Neutrophil (primary cell): ENCODE measurements around the gene MYH16.

Experiments
- H3K27ac ChIP-seq: fragments of 200-600 bp; sonication (generic); 2 replicates; pipeline ENCODE4 v1.5.1; 2016; ENCODE audit warnings: mild to moderate bottlenecking, moderate library complexity
- H3K27me3 ChIP-seq: fragments of 200-600 bp; sonication (generic); 2 replicates; pipeline ENCODE4 v1.6.0; 2016; ENCODE audit warnings: mild to moderate bottlenecking
- H3K36me3 ChIP-seq: fragments of 200-600 bp; sonication (generic); 2 replicates; pipeline ENCODE4 v1.5.1; 2017
- H3K4me1 ChIP-seq, 2 experiments: fragments of 200-600 bp in 1 of 2; sonication (generic) in 1 of 2; 1 replicate in 1 of 2; 2 replicates in 1 of 2; pipeline versions ENCODE4 v1.5.1 to v1.6.1; 2013 to 2016; ENCODE audit warnings: low read depth in 1 of 2, low read length in 1 of 2, mild to moderate bottlenecking in 1 of 2, moderate library complexity in 1 of 2; ENCODE audit not compliant: control insufficient read depth in 1 of 2, insufficient read depth in 1 of 2
- H3K4me3 ChIP-seq, 2 experiments: fragments of 200-600 bp in 1 of 2; sonication (generic) in 1 of 2; 1 replicate in 1 of 2; 2 replicates in 1 of 2; pipeline ENCODE4 v1.5.1; 2013 to 2016; ENCODE audit warnings: low read depth in 1 of 2, low read length in 1 of 2, mild to moderate bottlenecking in 1 of 2, moderate library complexity in 1 of 2
- H3K9me3 ChIP-seq: fragments of 200-600 bp; sonication (generic); 2 replicates; pipeline ENCODE4 v1.5.1; 2016
- TF ChIP-seq, protein P1 (sequence below): fragments of 200-600 bp; sonication (generic); IDR thresholded peaks from 2 replicates; pipeline ENCODE4 v1.5.1; 2016; ENCODE audit warnings: antibody characterized with exemption

The MYH16 gene

DNA sequence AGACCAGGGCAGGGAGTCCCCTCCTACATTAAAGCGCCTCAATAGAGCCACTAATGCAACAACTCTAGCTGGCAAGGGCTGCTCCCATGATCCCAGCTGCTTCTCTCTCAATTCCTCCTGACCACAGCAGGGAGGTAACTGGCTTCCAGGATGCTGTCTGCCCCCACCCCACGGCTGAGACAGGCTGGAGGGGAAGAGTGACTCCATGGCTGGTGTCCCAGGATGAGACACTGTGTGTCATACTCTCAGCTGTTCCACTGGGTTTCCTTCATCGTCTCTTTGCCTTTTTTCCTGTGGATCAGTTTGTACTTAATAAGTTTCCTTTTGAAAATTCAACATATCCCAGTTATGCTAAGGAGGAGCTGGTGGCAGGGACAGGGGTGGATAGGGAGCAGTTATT, 27.7 kb upstream of the MYH16 start:
- H3K4me1 ChIP-seq, result no peaks in the 10 kb centered on the region
- H3K27me3 ChIP-seq, result peaks cover 12% of the 10 kb centered on the region
- TF ChIP-seq, protein P1, sequence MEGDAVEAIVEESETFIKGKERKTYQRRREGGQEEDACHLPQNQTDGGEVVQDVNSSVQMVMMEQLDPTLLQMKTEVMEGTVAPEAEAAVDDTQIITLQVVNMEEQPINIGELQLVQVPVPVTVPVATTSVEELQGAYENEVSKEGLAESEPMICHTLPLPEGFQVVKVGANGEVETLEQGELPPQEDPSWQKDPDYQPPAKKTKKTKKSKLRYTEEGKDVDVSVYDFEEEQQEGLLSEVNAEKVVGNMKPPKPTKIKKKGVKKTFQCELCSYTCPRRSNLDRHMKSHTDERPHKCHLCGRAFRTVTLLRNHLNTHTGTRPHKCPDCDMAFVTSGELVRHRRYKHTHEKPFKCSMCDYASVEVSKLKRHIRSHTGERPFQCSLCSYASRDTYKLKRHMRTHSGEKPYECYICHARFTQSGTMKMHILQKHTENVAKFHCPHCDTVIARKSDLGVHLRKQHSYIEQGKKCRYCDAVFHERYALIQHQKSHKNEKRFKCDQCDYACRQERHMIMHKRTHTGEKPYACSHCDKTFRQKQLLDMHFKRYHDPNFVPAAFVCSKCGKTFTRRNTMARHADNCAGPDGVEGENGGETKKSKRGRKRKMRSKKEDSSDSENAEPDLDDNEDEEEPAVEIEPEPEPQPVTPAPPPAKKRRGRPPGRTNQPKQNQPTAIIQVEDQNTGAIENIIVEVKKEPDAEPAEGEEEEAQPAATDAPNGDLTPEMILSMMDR, result no peak
- H3K36me3 ChIP-seq, result no peaks in the 10 kb centered on the region
- H3K4me3 ChIP-seq, result no peak overlapping the region
- no peaks in the 10 kb centered on the region for H3K9me3 ChIP-seq
- no peak overlapping the region for H3K27ac ChIP-seq

DNA sequence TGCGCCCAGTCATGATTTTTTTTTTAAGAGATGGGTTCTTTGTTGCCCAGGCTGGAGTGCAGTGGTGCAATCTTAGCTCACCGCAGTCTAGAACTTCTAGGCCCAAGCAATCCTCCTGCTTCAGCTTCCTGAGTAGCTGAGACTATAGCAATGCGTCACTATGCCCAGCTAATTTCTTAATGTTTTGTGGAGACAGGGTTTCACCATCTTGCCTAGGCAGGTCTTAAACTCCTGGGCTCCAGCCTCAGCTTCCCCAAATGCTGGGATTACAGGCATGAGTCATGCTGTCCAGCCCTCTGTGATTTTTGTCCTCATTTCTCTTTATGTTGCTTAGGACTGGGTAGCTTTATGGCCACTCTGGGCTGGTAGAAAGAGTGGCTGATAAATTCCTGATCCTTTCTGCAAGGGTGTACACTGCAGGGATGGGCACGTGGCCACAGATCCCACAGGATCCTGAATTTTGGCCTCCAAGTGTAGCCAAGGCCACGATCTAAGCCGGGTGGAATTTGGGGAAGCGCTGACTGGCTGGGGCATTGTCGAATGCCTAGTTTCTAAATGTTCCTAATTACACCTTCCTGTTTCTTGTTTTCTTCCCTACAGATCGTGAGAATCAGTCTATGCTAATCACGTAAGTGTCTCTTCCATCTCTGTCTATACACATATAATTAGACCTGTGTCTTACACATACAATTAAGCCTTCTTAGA, 24.1 kb upstream of the MYH16 start:
- Histone ChIP-seq H3K4me1 (no peaks in the 10 kb centered on the region), H3K36me3 (no peaks in the 10 kb centered on the region), H3K4me3 (no peak overlapping the region), H3K27ac (no peak overlapping the region), H3K27me3 (peaks cover 16% of the 10 kb centered on the region), H3K9me3 (no peaks in the 10 kb centered on the region)
- TF ChIP-seq, protein P1, result no peak

DNA sequence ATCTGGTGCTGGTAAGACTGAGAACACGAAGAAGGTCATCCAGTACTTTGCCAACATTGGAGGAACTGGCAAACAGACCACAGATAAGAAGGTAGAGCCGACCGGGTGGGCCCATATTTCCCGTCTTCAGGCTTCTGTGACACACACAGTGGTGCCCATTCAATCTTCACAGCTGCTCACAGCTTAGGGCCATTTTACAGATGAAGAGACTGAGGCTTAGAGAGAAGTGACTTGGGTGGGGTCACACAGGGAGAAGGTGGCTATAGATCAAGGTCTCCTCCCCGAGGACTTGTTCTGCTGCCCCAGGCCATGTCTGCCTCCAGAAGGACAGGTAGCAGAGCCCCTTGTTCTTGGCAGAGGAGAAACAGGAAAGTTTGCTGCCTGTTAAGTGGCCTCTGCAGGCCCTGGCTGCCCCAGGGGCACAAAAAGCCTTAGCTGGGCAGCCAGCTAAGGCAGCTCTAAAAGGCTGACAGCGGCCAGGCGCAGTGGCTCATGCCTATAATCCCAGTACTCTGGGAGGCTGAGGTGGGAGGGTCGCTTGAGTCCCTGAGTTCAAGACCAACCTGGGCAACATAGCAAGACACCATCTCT, 22.6 kb upstream of the MYH16 start:
- peaks cover 9% of the 10 kb centered on the region for H3K27me3 ChIP-seq
- no peaks in the 10 kb centered on the region for H3K36me3 ChIP-seq

DNA sequence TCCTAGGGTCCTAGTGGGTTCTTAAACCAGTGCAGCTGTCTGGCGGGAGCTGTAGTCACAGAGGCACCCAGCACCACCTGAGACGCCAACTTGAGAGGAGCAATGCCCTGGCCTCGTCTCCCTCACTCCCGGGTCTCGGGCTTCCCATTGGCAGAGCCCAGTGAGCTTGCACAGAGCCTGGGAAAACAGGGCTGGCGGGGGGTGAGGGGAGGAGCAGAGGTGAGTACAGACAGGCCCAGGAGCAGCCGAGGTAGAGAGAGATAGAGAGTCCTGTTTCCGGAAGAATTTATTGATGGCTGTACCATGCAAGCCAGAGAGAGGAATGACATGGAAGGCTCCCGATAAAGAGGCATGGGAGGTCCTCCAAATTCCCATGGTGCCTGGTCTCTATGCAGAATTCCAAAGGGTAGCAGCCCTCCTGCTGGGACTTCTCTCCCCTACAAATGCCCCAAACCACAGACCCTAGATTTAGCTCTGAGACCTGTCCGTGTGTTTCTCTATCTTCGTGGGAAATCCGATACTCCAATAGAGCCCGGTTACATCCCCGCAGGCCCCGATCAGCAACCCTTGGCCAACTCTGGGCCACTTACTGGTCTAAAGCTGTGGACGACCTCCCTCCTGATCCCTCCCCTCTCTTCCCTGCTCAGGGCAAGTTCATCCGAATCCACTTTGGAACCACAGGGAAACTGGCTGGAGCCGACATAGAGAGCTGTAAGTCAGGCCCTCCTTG, 20.3 kb upstream of the MYH16 start:
- H3K4me1 ChIP-seq, result no peaks in the 10 kb centered on the region
- TF ChIP-seq, protein P1, result no peak

More for the DNA sequence above, 22.6 kb upstream of the MYH16 start:
- Histone ChIP-seq H3K4me3 (no peak overlapping the region), H3K4me1 (no peaks in the 10 kb centered on the region), H3K9me3 (no peaks in the 10 kb centered on the region), H3K27ac (no peak overlapping the region)
- TF ChIP-seq, protein P1, result no peak

DNA sequence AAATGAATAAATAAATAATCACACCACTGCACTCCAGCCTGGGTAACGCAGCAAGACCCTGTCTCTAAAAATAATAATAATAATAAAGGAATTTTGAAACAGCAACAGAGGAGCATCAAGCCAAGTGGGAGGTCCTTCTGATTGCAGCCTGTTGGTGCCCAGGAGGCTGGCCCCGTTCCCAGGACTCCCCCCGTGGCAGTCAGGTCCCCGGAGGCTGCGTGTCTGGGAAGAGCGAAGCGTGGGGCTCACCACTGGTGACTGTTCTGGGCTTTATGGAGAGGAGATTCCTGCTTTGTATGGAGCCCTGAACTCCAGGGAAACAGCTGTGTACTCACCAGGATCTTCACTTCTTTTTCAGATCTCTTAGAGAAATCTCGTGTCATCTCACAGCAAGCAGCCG, 19.3 kb upstream of the MYH16 start:
- no peak overlapping the region for H3K27ac ChIP-seq
- H3K4me1 ChIP-seq, result no peaks in the 10 kb centered on the region
- TF ChIP-seq, protein P1, result no peak
- no peaks in the 10 kb centered on the region for H3K9me3 ChIP-seq
- H3K27me3 ChIP-seq, result peaks cover 4% of the 10 kb centered on the region
- H3K36me3 ChIP-seq, result no peaks in the 10 kb centered on the region
- H3K4me3 ChIP-seq, result no peak overlapping the region

More for the DNA sequence above, 20.3 kb upstream of the MYH16 start:
- H3K4me3 ChIP-seq, result no peak overlapping the region
- peaks cover 5% of the 10 kb centered on the region for H3K27me3 ChIP-seq
- no peaks in the 10 kb centered on the region for H3K36me3 ChIP-seq
- no peaks in the 10 kb centered on the region for H3K9me3 ChIP-seq
- no peak overlapping the region for H3K27ac ChIP-seq
